Activated naive CD4-positive, alpha-beta T cell treated with anti-CD3 and anti-CD28 coated beads, Interleukin-2, amount 50 U/mL, for 24 hours (primary cell): ENCODE measurements around the gene ALDH1A3.

Experiments
- H3K27ac Mint-ChIP-seq: one replicate; pipeline ENCODE4 v1.8.0; 2021; ENCODE audit warnings: mild to moderate bottlenecking, mixed read lengths
- H3K27me3 Mint-ChIP-seq: one replicate; pipeline ENCODE4 v1.8.0; 2021; ENCODE audit warnings: mixed read lengths
- H3K36me3 Mint-ChIP-seq: one replicate; pipeline ENCODE4 v1.8.0; 2021; ENCODE audit warnings: mixed read lengths
- H3K4me1 Mint-ChIP-seq: one replicate; pipeline ENCODE4 v1.8.0; 2021; ENCODE audit warnings: mixed read lengths
- H3K4me3 Mint-ChIP-seq: one replicate; pipeline ENCODE4 v1.8.0; 2021; ENCODE audit warnings: mild to moderate bottlenecking, mixed read lengths
- H3K9me3 Mint-ChIP-seq: one replicate; pipeline ENCODE4 v1.8.0; 2021; ENCODE audit warnings: mixed read lengths

The ALDH1A3 gene

GRCh38 chr15:100901296-100901695, 21.7 kb downstream of the ALDH1A3 start:
- Mint-ChIP-seq H3K4me3 (no peak overlapping the region), H3K9me3 (no peaks in the 10 kb centered on the region), H3K27ac (no peak overlapping the region), H3K27me3 (peaks cover 4% of the 10 kb centered on the region), H3K4me1 (no peaks in the 10 kb centered on the region), H3K36me3 (no peaks in the 10 kb centered on the region)

- no peak overlapping the region for H3K27ac Mint-ChIP-seq
- H3K27me3 Mint-ChIP-seq: peaks cover 6% of the 10 kb centered on the region
- no peaks in the 10 kb centered on the region for H3K9me3 Mint-ChIP-seq
- H3K4me1 Mint-ChIP-seq: no peaks in the 10 kb centered on the region
- H3K4me3 Mint-ChIP-seq: no peak overlapping the region
- no peaks in the 10 kb centered on the region for H3K36me3 Mint-ChIP-seq
Measured at GRCh38 chr15:100901702-100902435, 22.2 kb downstream of the ALDH1A3 start.

DNA sequence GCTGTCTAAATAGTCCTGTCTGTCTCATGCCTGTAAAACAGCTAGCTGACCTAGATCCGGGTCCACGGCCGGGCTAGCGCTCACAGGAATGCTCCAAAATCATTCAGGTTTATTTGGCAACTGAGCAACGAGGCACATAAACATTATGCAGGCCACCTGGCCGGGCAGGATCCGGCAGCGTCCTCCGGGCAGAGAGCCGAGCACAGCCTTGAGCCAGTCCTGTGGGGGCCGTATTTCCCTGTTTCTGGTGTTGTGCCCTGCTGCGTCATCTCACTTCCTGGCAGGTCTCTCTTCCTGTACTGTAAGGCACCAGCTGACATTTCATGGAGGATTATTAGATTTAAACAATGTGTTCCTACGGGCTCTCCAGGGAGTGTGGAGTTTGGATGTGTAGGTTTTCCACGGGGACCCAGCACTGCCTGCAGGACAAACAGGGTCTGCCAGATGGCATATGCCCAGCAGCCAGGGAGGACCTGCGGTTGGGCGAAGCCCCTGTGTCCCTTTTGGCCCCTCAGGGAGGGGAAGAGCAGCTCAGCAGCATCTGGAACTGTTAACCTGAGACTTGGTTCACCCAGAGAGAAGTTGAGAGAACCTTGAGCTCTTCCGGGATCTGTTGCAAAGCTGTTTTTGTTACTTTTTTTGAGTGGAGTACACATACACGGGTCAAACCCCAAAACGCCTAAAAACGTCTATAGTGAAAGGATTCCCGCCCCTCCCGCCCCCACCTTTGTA, 23.0 kb downstream of the ALDH1A3 start:
- H3K4me1 Mint-ChIP-seq: no peaks in the 10 kb centered on the region
- no peaks in the 10 kb centered on the region for H3K36me3 Mint-ChIP-seq
- H3K9me3 Mint-ChIP-seq: no peaks in the 10 kb centered on the region
- peaks cover 7% of the 10 kb centered on the region for H3K27me3 Mint-ChIP-seq
- no peak overlapping the region for H3K4me3 Mint-ChIP-seq
- no peak overlapping the region for H3K27ac Mint-ChIP-seq

DNA sequence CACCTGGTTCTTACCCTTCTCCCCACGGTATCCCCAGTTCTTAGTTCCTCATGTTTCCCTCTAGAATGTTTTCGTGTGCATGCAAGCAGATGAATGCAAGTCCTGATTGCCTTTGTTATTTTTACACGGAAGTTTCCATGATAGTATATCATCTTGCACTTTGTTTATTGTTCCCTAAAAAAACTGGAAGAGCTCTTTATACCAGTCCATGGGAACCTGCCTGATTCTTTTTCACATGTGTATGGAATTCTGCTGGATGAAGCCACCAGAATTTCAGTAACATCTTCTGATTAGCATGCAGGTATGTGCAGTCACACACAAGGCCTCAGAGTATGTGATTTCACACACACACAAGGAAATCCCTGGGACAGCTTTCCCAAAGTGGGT, 23.5 kb downstream of the ALDH1A3 start:
- Mint-ChIP-seq H3K9me3 (no peaks in the 10 kb centered on the region), H3K27ac (no peak overlapping the region), H3K36me3 (no peaks in the 10 kb centered on the region)

DNA sequence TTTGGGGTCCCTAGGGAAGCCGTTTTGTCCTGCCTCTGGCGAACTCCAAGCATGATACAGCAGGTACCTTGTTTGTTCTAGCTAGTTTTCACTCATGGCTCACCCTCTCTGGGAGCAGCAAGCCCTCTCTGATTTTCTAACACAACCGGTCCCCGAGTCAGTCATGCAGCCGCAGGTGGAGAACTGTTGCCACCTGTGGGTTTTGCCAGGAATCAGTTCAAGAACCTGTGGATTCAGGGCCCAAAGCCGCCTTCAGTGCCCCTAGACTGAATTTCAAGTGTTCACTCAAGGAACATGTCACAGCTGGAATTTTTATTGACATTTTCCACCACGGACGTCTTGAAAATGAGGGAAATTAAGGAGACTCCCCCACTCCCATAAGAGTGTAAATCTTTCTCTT, 26.2 kb downstream of the ALDH1A3 start:
- no peaks in the 10 kb centered on the region for H3K4me1 Mint-ChIP-seq
- no peaks in the 10 kb centered on the region for H3K36me3 Mint-ChIP-seq
- H3K27me3 Mint-ChIP-seq: peaks cover 8% of the 10 kb centered on the region
- no peak overlapping the region for H3K27ac Mint-ChIP-seq
- no peaks in the 10 kb centered on the region for H3K9me3 Mint-ChIP-seq
- no peak overlapping the region for H3K4me3 Mint-ChIP-seq

More for the DNA sequence above, 23.5 kb downstream of the ALDH1A3 start:
- H3K4me1 Mint-ChIP-seq: no peaks in the 10 kb centered on the region
- no peak overlapping the region for H3K4me3 Mint-ChIP-seq
- H3K27me3 Mint-ChIP-seq: peaks cover 7% of the 10 kb centered on the region

GRCh38 chr15:100908466-100908865, 28.8 kb downstream of the ALDH1A3 start:
- H3K36me3 Mint-ChIP-seq: no peaks in the 10 kb centered on the region
- H3K27ac Mint-ChIP-seq: no peak overlapping the region
- H3K4me3 Mint-ChIP-seq: no peak overlapping the region
- peaks cover 14% of the 10 kb centered on the region for H3K27me3 Mint-ChIP-seq
- H3K9me3 Mint-ChIP-seq: no peaks in the 10 kb centered on the region
- no peaks in the 10 kb centered on the region for H3K4me1 Mint-ChIP-seq

- no peak overlapping the region for H3K27ac Mint-ChIP-seq
- no peaks in the 10 kb centered on the region for H3K9me3 Mint-ChIP-seq
- no peak overlapping the region for H3K4me3 Mint-ChIP-seq
- no peaks in the 10 kb centered on the region for H3K36me3 Mint-ChIP-seq
- H3K27me3 Mint-ChIP-seq: peaks cover 20% of the 10 kb centered on the region
- no peaks in the 10 kb centered on the region for H3K4me1 Mint-ChIP-seq
Measured at GRCh38 chr15:100909565-100909964, 29.9 kb downstream of the ALDH1A3 start.

GRCh38 chr15:100909989-100910955, 30.6 kb downstream of the ALDH1A3 start:
- H3K4me3 Mint-ChIP-seq: no peak overlapping the region
- H3K27ac Mint-ChIP-seq: no peak overlapping the region
- H3K36me3 Mint-ChIP-seq: no peaks in the 10 kb centered on the region
- peaks cover 21% of the 10 kb centered on the region for H3K27me3 Mint-ChIP-seq
- no peaks in the 10 kb centered on the region for H3K9me3 Mint-ChIP-seq
- no peaks in the 10 kb centered on the region for H3K4me1 Mint-ChIP-seq

DNA sequence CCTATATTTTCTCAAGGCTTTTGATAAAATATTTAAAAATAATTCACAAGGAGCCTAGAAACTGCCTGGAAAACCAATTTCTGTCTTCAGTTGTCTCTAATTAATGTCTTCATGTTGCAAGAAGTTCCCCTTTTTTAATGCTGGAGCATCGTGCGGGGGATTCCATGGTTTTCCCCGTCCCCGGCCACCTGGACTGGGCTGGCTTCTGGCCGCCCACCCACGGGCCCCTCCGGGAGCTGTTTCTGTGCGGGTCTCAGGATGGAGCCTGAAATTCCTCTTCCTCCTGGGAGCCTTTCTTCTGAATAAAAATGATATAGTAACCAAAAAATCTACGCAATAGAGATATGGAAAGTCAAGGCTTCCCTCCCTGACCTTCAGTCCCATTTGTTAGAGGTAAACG, 31.5 kb downstream of the ALDH1A3 start:
- H3K9me3 Mint-ChIP-seq: no peaks in the 10 kb centered on the region
- H3K4me3 Mint-ChIP-seq: no peak overlapping the region
- no peaks in the 10 kb centered on the region for H3K36me3 Mint-ChIP-seq
- no peak overlapping the region for H3K27ac Mint-ChIP-seq
- no peaks in the 10 kb centered on the region for H3K4me1 Mint-ChIP-seq
- peaks cover 24% of the 10 kb centered on the region for H3K27me3 Mint-ChIP-seq

GRCh38 chr15:100913961-100914360, 34.3 kb downstream of the ALDH1A3 start:
- H3K4me1 Mint-ChIP-seq: peaks cover 6% of the 10 kb centered on the region
- no peak overlapping the region for H3K27ac Mint-ChIP-seq
- H3K9me3 Mint-ChIP-seq: no peaks in the 10 kb centered on the region
- H3K27me3 Mint-ChIP-seq: peaks cover 33% of the 10 kb centered on the region
- H3K4me3 Mint-ChIP-seq: no peak overlapping the region
- H3K36me3 Mint-ChIP-seq: no peaks in the 10 kb centered on the region

DNA sequence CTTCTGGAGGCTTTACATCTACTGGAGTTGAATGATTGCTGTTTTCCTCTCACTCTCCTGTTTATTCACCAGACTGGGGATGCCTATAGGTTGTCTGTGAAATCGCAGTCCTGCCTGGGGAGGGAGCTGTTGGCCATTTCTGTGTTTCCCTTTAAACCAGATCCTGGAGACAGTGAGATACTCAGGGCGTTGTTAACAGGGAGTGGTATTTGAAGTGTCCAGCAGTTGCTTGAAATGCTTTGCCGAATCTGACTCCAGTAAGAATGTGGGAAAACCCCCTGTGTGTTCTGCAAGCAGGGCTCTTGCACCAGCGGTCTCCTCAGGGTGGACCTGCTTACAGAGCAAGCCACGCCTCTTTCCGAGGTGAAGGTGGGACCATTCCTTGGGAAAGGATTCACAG, 35.2 kb downstream of the ALDH1A3 start:
- H3K27ac Mint-ChIP-seq: no peak overlapping the region
- no peaks in the 10 kb centered on the region for H3K36me3 Mint-ChIP-seq
- H3K9me3 Mint-ChIP-seq: no peaks in the 10 kb centered on the region
- H3K27me3 Mint-ChIP-seq: peaks cover 32% of the 10 kb centered on the region
- peaks cover 6% of the 10 kb centered on the region for H3K4me1 Mint-ChIP-seq
- no peak overlapping the region for H3K4me3 Mint-ChIP-seq

DNA sequence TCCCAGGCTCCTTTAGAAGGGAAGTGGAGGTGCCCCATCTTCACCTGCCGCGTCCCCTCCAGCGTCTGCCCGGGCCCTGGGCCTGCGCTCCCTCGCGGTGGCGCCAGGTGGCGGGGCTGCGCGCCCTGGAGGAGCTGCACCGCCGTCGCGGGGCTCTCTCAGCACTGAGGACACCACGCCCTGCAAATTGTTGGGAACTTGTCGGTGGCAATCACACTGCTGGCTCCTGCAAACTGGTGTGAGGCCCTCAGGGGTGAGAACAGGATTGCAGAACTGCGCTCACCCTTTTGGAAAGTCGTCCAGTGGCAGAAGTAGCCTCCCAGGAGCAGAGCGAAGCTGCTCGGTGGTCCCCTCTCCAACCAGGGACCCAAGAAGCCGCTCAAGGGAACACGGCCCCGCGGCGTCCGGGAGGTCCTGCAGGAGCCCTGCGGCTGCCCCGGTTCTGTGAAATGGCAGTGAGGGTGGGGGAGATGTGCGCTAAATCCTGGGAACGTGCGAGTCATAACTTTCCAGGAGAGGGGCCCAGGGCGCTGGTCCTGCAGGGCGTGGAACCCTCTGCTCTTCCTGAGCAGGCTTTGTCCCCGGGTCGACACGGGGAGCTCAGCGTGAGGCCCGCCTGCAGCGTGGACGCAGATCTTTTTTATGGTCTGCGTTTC, 38.5 kb downstream of the ALDH1A3 start:
- H3K4me1 Mint-ChIP-seq: peaks cover 16% of the 10 kb centered on the region

GRCh38 chr15:100918690-100919480, 39.3 kb downstream of the ALDH1A3 start, which contains the start of gene LRRK1:
Gene LRRK1, plus strand, starts transcription at chr15:100919357. Its CDS starts 5,276 bp downstream, at chr15:100924633.
- Mint-ChIP-seq H3K27me3 (peaks cover 47% of the 10 kb centered on the region), H3K4me1 (peaks cover 16% of the 10 kb centered on the region), H3K27ac (no peak within 1 kb of the TSS)

More for the DNA sequence above, 38.5 kb downstream of the ALDH1A3 start:
- no peak overlapping the region for H3K27ac Mint-ChIP-seq
- H3K36me3 Mint-ChIP-seq: no peaks in the 10 kb centered on the region
- peaks cover 51% of the 10 kb centered on the region for H3K27me3 Mint-ChIP-seq
- peak overlapping the region; percentile 86 for H3K4me3 Mint-ChIP-seq
- H3K9me3 Mint-ChIP-seq: no peaks in the 10 kb centered on the region

More at GRCh38 chr15:100918690-100919480, 39.3 kb downstream of the ALDH1A3 start, which contains the start of gene LRRK1:
- no peaks in the 10 kb centered on the region for H3K9me3 Mint-ChIP-seq
- peak within 1 kb of the TSS; percentile 86 for H3K4me3 Mint-ChIP-seq
- H3K36me3 Mint-ChIP-seq: no peaks in the 10 kb centered on the region
